HG02852 (cell line): ENCODE data around the gene VPS26B.
"Not testable (repeated sequence)": the region's sequence is repeated elsewhere in the genome, so short reads cannot be mapped to it uniquely, and the experiment has no call there.

Experiments
- ATAC-seq: cut with Tn5 transposase; IDR thresholded peaks from one replicate; pipeline ENCODE4 v1.9.1; 2021; ENCODE audit warnings: mild to moderate bottlenecking, moderate library complexity; ENCODE audit not compliant: unreplicated experiment

VPS26B gene

DNA sequence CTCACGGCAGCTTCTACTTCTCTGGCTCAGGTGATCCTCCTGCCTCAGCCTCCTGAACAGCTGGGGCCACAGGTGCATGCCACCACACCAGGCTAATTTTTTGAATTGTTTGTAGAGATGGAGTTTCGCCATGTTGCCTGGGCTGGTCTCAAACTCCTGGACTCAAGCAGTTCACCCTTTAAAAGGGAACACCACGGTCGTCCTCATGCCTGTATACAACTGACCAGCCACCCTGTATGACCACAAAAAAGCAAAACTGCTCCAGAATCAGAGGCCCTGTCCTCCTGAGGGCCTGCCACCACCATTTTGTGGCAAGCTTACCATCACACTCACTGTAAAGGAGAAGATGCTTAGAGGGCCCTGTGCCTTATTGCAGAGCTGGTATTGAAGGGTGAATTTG, 53.9 kb downstream of the VPS26B start:
- no peak for ATAC-seq

DNA sequence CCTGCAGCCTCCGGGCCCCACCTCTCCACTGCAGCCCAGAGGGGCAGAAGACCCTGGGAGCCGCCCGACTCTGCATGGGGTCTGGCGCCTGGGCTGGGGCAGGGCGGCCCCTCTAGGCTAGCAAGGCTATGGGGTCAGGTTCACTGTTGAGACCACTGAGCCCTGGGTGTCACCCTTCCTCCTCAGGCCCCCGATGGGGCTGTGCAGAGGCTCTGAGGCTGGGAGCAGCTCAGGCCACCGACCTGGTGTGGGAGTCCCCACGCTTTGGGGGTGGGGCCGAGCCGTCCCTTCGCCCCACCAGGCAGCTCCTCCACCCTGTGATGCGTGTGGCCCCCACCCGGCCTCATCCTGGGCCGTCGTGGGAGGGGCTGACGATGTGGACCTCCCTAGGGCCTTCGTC, 57.2 kb downstream of the VPS26B start:
- not testable (repeated sequence) for ATAC-seq

DNA sequence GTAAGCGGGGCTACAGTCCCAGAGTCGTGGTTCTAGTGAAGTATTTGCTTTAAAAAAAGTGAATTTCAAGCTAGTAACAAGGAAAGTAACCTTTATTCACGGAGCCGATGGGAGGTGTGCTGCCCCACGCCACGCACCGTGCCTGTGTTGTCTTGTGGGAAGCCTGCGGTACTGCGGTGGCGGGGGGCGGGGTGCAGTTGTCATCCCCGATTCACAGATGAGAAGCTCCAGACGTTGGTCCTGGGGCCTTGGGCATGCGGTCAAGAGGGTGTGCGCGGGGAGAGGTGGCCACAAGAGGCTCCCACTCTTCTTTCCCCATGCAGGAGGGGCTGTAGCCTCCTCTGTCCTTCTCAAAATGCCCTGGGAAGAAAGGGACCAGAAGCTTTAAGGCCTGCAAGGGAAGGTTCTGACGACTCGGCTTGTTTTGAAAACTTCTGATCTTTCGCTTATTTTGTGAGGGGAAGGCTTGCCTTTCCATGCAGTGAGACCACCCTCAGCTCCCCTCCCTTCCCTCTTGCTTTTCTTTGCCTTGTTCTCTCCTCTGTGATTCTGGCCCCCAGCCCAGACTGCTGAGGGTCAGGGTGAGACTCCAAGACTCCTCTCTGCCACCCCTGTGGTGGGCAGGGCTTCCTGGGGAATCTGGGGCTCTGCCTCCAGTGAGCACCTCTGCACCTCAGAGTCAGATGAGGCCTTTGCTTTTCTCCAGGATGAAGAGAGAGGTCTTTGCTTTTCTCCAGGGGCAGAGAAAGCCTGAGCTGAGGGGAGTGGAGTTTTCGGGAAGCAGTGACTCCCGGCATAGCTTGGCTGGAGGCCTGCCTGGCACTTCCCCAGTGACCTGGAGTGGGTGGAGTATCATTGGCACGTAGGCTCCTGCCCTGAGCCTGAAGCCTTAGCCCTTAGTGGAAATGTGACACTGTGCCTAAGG, 57.9 kb downstream of the VPS26B start:
- ATAC-seq, result no peak

DNA sequence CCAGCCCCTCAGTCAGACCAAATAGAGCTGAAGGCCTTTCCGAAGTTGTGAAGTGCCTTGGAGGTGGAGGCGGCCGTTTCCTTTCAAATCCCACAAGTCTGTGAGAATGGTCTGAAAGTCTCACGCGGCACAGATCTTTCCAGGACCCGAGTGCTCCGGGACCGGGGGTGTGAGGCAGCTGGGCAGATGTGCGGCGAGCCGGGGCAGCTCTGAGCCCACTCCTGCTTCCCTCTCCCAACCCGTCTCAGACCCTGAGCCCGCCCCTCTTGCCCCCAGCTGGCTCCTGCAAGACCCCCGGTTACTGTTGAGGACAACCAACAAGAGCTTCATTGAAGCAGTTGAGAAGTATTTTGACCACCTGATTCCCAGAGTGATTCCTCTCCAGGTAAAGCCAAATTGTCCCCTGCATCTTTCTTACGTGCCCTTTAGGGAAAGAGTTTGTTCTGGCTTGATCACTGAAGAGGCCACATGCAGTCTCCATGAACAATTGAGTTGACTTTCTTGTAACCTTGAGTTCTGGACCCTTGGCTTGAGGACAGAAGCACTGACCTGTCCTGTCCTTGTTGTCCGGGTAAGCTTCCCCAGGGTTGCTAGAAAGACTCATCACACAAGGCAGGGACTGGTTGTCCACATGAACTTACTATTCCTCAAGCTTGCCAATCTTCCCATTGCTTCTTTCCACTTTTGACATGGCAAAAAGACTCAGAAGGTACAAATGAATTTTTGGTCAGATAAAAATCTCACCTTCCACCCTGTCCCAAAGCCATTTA, 59.2 kb downstream of the VPS26B start:
- no peak for ATAC-seq

DNA sequence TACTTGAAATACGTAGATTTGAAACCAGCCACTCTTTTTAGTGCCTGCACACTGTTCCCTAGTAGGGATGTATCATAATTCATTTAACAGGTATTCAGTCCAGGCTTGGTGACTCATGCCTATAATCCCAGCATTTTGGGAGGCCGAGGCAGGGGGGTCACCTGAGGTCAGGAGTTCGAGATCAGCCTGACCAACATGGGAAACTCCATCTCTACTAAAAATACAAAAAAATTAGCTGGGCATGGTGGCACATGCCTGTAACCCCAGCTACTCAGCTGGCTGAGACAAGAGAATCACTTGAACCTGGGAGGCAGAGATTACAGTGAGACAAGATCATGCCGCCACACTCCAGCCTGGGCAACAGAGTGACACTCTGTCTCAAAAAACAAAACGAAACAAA, 59.9 kb downstream of the VPS26B start:
- ATAC-seq, result not testable (repeated sequence)

DNA sequence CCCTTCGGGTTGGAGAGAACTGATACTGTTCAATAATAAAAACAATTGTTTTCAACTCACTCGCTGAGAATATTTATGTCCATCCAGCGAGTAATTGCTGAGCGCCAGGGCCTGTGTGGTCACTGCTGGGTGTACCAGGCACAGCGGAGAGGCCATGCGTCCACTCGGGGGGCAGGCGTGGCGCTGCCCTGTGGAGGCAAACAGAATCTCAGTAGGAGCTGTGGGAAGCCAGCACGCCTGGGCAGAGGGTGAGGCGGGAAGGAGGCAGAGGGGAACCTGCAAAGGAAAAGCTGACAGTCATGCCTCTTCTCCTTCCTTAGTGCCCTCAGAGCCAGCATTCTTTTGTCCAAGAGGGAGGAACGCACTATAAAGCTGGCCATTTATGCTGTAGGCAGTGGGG, 63.1 kb downstream of the VPS26B start:
- no peak for ATAC-seq

DNA sequence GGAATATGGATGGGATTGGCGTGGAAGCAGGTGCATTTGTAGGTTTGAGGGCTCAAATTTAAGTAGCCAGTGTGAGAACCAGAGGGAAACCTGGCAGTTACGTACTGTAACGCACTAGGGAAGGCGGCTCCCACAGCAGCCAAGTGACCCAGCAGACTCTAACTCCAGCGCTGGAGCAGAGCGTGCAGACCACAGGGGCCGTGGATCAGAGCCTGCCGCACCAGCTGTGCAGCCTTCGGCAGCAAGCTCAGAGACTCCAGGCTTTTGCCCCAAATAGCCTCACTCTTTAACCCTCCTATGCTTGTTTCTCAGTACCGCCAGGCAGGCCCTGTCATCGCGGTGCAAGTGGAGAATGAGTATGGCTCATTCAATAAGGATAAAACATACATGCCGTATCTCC, 64.0 kb downstream of the VPS26B start:
- no peak for ATAC-seq

DNA sequence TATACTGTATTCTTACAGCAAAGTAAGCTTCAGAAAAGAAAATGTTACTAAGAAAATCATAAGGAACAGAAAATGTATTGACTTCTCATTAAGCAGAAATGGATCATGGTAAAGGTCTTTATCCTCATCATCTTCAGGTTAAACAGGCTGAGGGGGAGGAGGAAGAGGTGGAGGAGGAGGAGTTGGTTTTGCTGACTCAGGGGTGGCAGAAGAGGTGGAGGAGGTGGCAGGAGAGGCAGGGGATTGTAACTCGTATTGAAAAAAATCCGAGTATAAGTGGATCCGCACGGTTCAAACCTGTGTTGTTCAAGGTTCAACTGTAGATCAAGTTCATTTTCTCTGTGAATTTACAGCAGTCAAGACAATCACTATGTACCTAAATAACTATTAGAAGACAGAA, 64.7 kb downstream of the VPS26B start:
- ATAC-seq, result no peak

DNA sequence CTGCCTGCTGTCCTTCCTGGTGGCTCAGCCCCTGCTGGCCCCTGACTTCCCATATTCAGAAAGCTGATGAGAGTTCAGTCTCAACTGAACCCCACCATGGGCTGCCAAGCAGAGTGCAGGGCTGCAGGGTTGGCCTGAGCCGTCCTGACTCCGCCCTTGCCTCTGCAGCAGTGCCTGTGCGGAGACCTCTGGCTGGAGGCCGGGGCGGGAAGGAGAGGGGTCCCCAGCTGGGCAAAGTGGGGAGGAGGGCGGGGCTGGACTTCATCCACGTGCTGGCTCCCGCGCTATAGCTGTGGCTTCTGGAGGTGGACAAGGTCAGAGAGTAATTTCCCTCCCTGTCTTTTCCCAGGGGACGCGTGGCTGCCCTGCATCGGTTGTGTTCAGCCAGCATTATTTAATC, 65.3 kb downstream of the VPS26B start:
- no peak for ATAC-seq

DNA sequence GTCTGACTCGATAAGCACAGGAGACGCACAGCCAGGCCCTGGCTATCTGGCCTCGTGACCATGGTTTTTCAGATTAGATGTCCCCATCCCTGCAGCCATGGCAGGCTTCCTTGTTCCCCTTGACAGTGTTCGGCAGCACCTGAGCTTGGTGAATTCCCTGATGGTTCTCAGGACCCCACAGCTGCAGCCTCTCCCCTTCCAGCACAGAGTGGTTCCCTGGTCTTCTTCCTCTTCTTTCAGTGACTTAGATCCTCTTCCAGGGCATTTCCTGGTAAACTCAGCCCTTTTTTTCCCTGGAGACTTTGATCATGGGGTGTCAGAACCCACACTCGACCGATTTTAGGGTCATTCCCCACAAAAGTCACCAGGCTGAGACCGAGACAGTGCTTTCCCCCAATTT, 66.2 kb downstream of the VPS26B start:
- ATAC-seq, result no peak

DNA sequence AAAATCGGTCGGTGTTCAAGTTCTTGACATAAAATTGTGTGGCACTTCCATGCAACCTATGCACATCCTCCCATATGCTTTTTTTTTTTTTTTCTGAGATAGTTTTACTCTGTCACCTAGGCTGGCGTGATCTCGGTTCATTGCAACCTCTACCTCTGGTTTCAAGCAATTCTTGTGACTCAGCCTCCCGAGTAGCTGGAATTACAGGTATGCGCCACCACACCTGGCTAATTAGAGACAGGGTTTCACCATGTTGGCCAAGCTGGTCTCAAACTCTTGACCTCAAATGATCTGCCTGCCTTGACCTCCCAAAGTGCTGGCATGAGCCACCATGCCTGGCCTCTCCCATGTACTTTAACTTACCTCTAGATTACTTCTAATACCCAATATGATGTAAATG, 66.7 kb downstream of the VPS26B start:
- ATAC-seq, result no peak

DNA sequence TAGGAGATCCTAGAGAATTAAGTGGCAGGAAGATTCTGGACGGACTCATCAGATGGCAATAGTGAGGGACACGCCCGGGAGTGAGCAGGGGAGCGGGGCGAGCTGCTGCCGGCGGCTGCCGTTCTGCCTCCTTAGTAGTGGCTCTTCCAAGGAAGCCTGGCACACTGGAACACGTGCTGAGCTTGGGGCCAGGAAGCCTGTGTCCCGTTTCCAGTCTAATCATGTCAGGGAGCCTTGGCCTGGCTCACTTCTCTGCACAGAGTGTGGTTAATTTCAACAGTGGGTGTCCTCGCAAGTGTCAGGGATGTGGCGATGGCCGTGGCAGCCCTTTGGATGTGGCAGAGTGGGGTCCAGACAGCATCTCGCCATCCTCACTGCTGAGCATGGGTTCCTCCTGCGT, 68.2 kb downstream of the VPS26B start:
- ATAC-seq, result no peak

DNA sequence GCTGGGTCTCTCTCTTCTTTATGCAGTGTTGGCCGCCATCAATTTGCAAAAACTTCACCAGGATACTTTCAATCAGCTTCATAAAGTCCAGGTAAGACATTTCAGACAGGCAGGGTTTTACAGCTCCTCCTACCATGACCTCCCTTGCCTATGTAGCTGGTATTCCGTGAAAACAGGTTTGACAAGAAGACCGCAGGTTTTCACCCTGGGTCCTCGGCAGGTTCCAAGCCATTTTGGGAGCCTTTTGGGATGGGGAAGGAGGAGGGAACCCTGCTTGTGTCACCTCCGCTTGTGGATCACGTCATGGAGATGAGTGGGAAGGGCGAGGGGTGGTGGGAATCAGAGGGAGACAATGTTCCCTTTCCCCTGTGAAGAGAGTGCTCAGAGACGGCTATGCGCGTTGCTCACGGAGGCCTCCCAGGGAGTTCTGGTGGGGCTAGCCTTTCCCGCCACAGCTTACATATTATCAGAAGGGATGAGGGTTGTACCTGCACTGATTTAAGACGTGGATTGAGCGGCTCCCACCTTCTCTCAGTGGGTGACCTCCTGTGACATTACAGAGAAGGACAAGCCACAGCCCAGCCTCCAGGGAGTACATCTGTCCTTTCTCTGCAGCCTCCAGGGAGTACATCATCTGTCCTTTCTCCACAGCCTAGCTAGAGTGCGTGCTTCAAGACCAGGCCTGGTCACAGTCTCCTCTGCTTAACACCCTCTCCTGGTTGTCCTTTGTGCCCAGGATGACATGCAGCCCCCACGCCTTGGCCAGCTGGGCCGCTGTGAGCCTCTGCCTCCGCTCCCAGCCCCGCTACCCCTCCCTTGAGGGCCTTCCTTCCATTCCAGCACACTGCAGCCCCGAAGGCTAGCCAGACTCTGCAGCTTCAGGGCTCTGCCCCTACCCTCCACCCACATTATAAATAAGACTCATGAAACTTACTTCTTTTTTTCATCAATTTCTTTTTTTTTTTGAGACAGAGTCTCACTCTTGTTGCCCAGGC, 68.9 kb downstream of the VPS26B start:
- ATAC-seq, result no peak

DNA sequence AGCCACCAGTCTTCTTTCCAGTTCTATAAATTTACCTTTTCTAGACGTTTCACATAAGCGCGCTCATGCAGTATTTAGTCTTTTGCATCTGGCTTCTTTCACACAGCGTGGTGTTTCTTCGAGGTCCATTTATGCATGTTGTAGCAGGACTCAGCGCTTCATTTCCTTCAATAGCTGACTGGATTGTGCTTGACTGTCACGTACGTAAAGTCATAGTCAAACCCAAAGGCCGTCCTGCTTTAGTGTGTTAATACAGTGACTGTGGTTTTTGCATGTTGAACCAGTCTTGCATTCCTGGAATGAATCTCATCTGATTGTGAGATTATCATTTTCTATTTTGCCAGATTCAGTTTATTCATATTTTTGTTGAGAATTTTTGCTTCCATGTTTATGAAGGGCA, 70.2 kb downstream of the VPS26B start:
- ATAC-seq, result no peak
